Measurements from ENCODE around the gene SNX9. TPM values are rescaled to one million over a fixed set of nuclear protein-coding genes. Genes with fewer than 3 reads are reported as not detected.

Gene SNX9
- total and polyA plus RNA-seq, 2 of the 8 experiments (the other 6 are each of a cell fraction or from before 2014, with no cell fraction given): 11.8 to 23.2 TPM

- no peak for TF ChIP-seq TCF12 (IDR thresholded peaks at IDR 0.05; ENCODE audit: low read depth, low read length)
- TF ChIP-seq POU5F1 (IDR thresholded peaks at IDR 0.05; ENCODE audit: low read depth, low read length): no peak
- TF ChIP-seq HDAC6 (IDR thresholded peaks at IDR 0.05; ENCODE audit: low read depth, low read length): no peak
- no peak for TF ChIP-seq ASH2L (IDR thresholded peaks at IDR 0.05; ENCODE audit: low read length)
- no peak for TF ChIP-seq SP4 (IDR thresholded peaks at IDR 0.05; ENCODE audit: low read length)
- TF ChIP-seq SP1 (IDR thresholded peaks at IDR 0.05; ENCODE audit: low read depth, low read length): no peak
- no peak for TF ChIP-seq RFX5 (IDR thresholded peaks at IDR 0.05; ENCODE audit: borderline replicate concordance, low read depth, low read length)
Observed at GRCh38 chr6:157908369-157909281, 85.6 kb downstream of the SNX9 start (continued).

Data from H1 (cell line).